Inferior parietal cortex (tissue), 1 donor: ENCODE results near the gene CCDC188.
"Not testable (repeated sequence)": the region's sequence is repeated elsewhere in the genome, so short reads cannot be mapped to it uniquely, and the experiment has no call there.

Source experiments
- DNase-seq: peaks from one replicate; pipeline ENCODE4 v3.0.0-alpha.2; 2016; ENCODE audit errors: extremely low spot score

CCDC188 gene

GRCh38 chr22:20171288-20172140 lies 20.7 kb upstream of the CCDC188 start:
- no peak for DNase-seq

GRCh38 chr22:20170170-20170569 lies 19.3 kb upstream of the CCDC188 start:
- no peak for DNase-seq

GRCh38 chr22:20169253-20169822 lies 18.5 kb upstream of the CCDC188 start:
- no peak for DNase-seq

GRCh38 chr22:20167643-20168322 lies 16.9 kb upstream of the CCDC188 start:
- no peak for DNase-seq

GRCh38 chr22:20166703-20167102 lies 15.8 kb upstream of the CCDC188 start:
- no peak for DNase-seq

- DNase-seq = no peak
Measured at GRCh38 chr22:20165913-20166312, 15.1 kb upstream of the CCDC188 start.

- DNase-seq = no peak
Measured at GRCh38 chr22:20165421-20165820, 14.6 kb upstream of the CCDC188 start.

DNA sequence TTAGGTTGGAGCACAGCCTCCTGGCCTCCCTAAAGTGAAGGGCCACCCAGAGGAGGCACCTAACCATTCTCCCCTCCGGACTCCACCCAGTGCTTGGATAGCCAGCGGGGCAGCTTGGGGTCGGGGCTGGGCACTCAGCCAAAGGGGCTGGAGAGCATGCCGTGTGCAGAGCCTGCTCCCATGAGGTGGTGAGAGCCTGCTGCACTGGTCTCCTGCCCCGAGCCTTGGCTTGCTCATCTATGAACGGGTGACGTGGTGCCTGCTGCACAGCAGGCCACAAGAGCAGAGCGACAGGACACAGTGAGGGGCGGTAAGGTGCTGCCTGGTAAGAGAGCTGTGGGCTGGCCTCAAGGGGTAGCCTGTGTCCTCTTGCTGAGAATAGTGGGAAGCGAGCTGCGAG lies 14.0 kb upstream of the CCDC188 start:
- no peak for DNase-seq

DNA sequence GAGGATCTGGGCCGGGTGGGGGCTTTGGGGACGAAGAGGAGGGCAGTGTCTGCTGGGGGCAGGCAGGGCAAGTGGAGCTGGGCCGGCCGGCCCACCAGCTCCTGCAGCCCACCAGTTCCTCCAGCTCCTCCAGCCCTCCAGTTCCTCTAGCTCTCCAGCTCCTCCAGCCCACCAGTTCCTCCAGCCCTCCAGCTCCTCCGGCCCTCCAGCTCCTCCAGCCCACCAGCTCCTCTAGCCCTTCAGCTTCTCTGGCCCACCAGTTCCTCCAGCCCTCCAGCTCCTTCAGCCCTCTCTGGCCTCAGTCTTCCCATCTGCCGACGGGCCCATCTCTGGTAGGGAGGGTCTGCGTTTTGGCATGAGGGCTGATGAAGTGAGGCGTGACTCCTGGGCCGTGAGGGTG lies 9.2 kb upstream of the CCDC188 start:
- no peak for DNase-seq

- DNase-seq = not testable (repeated sequence)
Measured at GRCh38 chr22:20159531-20159930, 8.7 kb upstream of the CCDC188 start.

DNA sequence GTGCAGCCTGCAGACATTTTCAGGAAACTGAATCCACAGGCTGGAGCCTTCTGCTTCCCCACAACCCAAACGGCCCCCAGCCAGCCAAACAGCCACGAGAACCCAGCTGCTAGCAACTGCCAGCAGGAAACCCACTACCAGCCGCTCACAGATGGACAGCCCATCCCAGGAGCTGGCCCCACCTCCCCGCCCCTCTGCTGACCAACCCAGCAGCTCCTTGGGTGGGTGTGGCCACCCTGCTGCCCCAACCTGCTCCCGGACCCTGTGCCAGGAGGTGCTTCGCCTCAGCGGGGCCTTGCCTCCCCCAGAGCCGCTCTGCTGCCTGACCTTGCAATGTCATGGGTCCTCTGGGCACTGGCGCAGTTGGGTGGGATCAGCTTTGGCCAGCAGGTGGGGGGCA lies 8.2 kb upstream of the CCDC188 start:
- no peak for DNase-seq

DNA sequence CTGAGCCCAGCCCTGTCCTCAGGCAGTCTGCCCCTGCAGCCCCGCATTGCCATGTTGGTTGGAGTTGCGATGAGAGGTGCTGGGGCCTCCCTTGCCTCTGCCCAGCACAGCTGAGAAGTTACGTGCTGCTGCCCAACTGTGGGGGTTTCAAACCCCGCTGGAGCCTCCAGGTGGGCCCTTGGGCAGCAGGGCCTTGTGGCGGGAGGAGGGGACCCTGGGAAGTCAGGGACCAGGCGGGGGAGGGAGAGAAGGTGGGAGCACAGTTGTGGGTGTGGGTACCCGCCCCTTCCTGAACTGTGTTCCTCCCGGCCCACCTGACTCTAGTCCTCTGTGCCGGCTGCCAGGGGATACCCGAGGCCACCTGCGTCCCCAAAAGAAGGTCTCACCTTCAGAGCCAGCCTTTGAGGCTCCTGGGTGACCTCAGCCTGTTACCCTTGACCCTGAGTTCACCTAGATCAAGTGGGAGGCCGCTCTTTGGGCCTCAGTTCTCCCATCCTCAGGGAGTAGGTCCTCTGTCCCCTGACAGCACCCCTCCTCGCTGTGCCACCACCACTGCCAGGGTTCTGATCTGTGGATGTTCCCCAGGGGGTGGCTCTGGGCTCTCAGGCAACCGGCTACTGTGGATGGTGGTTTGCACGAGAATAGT lies 7.7 kb upstream of the CCDC188 start:
- no peak for DNase-seq

- no peak for DNase-seq
Measured at GRCh38 chr22:20157430-20158183, 6.8 kb upstream of the CCDC188 start.

- peak; percentile 87 for DNase-seq
Measured at GRCh38 chr22:20156611-20157429, 6.0 kb upstream of the CCDC188 start.

- DNase-seq = no peak
Measured at GRCh38 chr22:20156042-20156389, 5.2 kb upstream of the CCDC188 start.

GRCh38 chr22:20155330-20156041 lies 4.6 kb upstream of the CCDC188 start:
- peak; percentile 56 for DNase-seq

DNA sequence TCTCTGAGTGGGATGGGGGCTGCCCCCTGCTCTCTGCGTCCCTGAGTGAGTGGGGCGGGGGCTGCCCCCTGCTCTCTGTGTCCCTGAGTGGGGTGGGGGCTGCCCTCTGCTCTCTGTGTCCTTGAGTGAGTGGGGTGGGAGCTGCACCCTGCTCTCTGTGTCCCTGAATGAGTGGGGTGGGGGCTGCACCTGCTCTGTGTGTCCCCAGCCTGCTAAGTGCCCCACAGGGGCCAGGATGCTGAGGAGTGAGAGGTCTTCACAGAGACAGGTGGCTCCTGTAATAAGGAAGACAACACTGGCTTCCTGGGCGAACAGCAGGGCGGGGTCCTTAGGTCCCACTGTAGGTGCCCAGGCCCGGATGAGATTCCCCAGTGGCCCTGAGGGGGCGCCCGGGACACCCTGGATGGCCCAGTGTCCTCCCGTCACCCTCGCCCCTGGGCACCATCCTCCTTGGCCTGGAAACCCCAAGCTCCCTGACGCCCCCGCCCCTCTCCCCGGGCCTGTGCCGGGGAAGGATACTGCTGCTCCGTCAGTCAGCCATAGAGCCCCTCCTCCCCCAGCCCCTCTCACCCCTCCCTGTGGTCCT lies 3.8 kb upstream of the CCDC188 start:
- no peak for DNase-seq

DNA sequence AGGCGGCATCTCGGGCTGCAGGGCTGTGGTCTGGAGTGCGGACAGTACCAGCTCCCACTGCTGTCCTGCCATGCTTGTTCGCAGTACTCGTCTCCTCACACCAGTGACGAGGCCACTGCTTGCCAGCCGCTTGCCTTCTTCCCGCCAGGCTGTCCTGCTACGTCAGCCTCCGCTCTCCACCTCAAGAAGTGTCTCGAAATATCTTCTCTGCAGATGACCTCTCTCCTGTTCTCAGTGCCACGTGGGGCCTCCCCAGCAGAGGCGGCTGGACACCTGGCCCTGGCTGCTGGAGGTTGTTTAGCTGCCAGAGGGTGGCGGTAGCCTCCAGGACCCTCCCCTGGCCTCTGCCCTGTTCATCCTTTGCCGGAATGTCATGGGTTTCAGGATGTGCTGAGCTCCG lies 3.1 kb upstream of the CCDC188 start:
- no peak for DNase-seq

DNA sequence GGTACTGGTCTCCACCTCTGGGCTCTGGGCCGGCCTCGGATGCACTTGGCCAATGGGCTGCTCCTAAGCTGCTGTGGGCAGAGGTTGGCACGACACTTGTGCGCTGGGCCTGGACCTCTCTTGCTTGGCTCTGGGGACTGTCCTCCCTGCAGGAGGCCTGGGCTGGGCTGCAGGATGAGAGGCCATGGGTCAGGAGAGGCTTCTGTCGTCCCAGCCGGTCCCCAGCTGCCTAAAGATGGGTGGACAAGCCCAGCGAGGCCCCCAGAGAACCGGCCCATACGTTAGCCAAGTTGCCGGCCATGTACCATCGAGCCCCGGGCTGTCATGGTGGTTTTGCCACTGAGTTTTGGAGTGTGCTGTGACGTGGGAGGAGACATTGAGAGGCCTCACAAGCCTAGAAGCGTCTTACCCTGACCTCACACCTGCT lies 1.6 kb upstream of the CCDC188 start:
- DNase-seq = no peak

DNA sequence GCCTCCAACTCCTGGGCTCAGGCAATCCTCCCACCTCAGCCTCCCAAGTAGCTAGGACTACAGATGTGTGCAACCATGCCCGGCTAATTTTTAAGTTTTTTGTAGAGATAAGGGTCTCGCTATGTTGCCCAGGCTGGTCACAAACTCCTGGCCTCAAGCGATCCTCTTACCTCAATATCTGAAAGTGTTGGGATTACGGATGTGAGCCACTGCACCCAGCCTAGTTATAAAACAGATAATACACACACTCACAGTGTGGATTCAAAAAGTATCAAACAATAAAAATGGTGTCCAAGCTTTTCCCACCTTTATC lies 377 bp upstream of the CCDC188 start:
- no peak for DNase-seq
